HL-60/S4 treated with phorbol 12-myristate 13-acetate at 8.2 ng/mL for 4 days and 3 days (cell line): ENCODE results near the gene ROBO1.
"Not testable (repeated sequence)": the region's sequence is repeated elsewhere in the genome, so short reads cannot be mapped to it uniquely, and the experiment has no call there.

Experiments used
- in situ Hi-C: fragments of 300-500 bp; cut with MboI; formaldehyde crosslinking; loops from 2 replicates; pipeline ENCODE4 v1.15.0; 2022; ENCODE audit warnings: low sequenced_read_pairs

ROBO1 gene

DNA sequence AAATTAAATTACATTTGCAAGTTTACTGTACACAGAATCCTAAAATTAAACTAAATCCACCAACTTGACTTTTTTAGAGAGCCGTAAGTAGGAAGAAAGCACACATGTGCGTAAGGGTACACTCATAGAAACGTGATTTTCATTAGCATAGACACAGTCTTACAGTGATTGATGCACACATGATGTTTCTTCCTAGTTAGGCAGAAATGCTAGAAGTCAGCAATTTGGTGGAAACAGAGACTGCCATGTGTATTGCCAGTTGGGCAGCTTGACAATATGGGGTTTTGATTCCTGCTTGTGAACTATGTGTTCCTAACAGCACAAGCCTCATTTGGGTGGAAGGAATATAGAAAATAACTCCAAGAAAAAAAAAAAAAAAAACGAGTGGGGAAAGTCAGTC lies 878.5 kb downstream of the ROBO1 start:
- in situ Hi-C loops, result no loop called here

DNA sequence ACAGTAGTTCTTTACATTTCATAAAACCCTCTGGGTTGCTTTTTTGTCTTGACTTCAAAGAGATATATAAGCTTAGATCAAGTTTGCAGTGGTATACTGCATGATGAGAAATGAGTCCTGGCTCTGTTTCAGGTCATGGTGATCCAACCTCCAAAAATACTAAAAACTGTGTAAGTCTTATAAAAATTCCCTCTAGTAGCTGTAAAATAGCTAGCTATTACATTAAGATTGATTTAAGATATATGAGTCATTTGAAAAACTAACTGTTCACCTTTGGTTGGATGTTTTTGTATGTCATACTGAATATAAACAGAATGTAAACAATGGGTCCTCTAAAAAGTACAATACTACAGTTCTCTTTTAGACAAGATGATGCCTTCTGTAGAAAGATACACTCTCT lies 879.2 kb downstream of the ROBO1 start:
- in situ Hi-C loops, result no loop called here

DNA sequence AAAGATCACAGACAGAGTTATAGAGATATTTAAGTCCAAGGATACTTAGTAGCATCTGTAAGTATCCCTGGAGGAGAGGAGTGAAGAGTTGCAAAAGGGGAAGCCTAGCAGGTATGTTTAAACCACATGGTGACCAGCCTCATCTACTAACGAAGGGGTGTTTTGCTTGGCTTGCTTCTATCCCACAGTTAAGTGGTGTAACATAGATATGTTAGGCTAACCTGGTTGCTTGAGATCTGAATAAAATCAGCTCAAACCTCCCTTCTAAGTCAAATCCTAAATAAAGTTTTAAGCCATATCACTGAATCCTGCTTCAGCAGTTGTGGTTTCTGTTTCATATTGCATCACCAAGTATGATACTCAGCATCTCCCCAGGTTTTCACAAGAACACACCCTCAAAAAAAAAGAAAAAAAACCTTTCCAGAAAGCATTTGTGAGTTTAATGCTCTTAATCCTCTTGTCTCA lies 880.2 kb downstream of the ROBO1 start:
- in situ Hi-C loops, result no loop called here

DNA sequence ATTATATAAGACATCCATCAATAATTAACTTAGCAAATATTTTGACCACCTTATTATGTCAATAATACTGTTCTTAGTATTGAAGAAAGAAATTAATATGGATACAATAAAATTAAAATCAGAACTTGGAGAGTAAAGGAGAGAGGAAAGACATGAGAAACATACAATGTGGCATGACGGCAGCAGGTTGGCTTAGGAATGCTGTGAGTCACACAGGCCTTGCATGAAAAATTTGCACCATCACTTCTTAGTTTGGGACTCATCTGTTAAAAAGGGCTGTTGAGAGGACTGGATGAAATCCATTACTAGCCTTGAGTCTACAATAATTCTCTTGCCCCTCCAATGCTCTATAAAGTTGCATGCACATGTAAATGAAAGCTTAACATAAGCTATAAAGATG lies 880.8 kb downstream of the ROBO1 start:
- in situ Hi-C loops, result no loop called here

DNA sequence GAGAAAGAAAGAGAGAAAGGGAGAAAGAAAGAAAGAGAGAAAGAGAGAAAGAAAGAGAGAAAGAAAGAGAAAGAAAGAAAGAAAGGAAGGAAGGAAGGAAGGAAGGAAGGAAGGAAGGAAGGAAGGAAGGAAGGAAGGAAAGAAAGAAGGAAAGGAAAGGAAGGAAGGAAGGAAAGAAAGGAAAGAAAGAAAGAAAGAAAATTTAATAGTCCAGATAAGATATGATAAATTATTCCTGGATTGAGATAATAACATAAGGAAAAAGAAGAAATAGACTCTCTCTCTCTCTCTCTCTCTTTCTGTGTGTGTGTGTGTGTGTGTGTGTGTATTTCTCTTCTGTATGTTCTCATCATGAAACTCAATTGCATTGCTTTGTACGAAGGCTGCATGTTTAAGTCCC lies 883.2 kb downstream of the ROBO1 start:
- in situ Hi-C loops, result not testable (repeated sequence)

DNA sequence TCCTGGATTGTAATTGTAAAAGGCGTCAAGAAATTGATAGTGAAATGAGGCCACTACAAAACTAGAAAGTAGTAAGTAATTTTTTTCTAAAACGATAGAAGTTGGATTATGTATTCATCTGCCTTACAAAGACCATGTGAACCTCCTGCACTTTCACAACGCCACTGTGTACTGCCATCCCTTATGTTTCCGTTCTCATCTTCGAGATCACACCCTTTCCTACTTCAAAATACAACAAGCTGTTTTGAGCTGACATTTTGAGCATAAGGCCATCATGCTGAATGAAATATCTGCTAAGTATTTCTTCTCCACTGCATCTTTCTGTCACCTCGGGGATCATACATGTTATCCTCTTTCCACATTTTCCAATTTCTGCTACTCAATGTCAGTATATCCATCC lies 885.5 kb downstream of the ROBO1 start:
- in situ Hi-C loops, result no loop called here

DNA sequence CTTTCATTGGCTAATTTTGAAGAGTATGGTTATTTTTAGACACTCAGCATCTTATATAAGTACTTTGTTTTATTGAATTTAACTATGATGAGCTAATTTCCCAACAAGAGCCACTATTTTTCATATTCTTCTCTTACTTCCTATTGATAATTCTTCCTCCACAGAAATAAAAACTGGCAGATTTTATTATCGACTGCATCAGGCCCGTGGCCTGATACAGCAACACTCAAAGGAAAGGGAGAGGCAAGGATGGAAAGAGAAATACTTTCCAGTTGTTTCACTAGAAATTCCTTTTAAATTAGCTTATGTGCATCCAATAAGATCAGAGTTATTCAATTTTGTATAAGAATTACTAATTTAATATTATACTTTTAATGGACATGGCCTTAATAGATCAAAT lies 886.3 kb downstream of the ROBO1 start:
- in situ Hi-C loops, result no loop called here

DNA sequence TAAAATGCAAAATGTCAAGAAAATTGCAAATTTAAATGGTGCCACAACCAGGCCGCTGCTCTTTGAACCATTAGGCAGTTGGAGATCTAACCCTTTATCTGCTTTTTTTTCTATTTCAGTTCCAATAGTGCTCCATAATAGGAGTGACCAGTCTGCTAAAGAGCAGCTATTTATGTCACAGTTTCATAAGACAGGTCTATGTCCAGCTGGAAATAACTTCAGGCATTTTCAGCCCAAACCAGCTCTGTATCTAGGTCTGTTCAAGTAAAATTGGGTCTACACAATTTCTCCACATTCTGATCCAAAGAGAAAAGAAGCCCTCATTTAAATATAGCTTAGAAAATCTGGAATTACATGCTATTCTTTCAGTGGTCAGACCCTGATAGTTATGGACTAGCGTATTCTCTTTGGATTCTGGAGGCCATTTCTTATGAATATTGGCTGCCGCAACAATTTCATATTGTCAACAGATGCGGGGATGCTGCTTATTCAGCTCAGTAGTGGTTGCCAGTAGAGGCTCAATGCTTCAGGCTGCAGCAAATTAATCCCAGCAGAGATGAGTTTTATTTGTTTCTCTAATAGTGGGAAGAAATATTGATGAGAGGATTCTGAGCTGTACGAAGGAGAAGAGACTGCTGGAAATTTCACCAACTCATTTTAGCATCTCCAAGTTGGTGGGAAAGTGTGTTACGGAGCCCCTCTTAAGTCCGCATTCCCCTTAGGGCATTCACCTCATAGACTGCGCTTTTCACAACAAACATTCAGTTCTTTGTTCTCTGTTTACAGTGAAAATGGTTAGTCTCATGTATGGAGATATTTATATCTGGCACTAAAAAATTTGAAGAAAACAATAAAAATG lies 887.0 kb downstream of the ROBO1 start:
- in situ Hi-C loops, result no loop called here

DNA sequence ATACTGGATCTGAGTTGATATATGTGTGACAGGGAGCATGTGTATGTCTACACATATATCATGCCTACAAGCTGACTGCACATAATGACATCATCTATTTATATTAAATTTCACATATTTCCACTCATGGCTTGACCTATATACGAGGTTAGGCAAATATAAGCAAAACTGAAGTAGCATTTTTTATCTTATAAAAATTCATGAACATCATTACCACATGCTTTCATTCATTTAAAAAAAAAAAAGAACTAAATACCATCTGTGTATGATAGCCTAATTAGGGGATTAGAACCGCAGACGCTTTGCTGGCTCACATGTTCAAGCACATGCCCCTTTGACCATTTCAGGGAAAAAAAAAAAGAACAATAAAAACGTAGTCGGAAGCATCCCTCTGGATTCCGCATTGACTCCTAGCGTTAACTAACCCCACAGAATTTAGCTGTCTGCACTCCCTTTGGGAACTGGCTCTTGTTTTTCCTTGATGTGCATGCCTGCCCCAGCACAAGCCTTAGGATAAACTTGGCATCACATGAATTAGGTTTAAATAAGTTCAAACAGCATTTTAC lies 888.4 kb downstream of the ROBO1 start:
- in situ Hi-C loops, result no loop called here

DNA sequence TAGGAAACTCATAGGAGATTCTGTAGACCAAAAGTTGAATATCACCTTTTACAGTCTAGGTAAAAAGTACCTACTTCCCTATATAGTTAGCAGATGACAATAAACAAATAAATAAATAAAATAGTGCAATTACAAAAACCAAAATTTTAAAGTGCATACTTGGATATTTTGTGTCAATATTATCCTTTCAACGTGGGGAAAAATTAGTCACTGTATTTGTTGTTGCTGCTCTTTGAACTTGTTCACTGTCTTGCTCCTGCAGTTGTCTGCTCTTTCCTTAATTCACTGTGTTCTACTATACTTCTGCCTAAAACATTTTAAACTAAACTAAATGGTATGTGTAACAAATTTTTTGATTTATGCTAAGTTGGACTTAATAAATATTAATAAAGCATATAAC lies 889.0 kb downstream of the ROBO1 start:
- in situ Hi-C loops, result no loop called here

DNA sequence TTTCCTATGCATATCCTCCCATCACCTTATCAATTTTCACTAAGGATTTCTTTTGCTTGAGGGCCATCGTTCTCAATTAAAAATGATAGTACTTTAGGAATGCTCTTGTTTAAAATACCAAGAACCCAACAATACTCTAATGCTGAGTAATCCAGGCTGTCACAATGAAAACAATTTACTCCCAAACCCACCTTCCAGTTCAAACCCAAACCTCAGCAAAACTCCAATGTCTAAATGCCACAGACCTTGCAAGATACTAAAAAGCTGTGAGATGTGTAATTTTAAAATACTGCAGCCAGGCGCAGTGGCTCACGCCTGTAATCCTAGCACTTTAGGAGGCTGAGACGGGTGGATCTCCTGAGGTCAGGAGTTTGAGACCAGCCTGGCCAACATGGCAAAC lies 889.8 kb downstream of the ROBO1 start:
- in situ Hi-C loops, result no loop called here

DNA sequence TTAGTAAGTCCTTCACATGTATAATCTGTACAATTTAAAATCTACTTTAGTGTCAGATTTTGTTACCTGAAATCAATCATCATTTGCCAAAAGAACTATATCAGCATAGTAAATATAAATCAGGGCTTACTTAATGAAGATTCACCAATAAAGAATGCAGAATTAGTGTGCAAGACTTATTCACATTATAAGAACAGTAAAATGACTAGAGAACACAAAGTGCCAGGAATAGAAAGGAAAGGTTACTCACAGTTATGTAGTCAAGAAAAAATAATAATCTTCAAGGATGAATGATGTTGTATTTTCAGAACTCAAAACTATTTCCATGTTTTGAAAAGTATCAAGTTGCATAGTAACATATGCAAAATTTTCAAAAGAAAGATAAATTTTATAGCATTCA lies 891.9 kb downstream of the ROBO1 start:
- in situ Hi-C loops, result no loop called here

DNA sequence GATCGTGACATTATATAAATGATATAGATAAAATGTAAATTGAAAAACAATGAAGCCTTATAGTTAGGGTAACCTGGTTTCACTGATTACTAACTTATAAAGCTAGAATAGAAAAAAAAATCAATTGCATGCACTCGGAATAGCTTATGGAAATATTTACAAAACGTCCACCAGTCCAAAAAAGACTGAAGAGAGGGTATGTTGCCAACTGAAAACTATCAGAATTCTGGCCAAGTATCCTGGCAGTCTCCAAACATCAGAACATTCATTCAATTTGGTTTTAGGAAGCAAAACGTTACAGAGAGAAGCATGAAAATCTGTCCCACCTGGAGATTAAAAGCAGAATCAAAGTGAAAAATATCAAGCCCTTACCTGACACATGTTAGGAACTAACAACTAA lies 892.4 kb downstream of the ROBO1 start:
- in situ Hi-C loops, result no loop called here

DNA sequence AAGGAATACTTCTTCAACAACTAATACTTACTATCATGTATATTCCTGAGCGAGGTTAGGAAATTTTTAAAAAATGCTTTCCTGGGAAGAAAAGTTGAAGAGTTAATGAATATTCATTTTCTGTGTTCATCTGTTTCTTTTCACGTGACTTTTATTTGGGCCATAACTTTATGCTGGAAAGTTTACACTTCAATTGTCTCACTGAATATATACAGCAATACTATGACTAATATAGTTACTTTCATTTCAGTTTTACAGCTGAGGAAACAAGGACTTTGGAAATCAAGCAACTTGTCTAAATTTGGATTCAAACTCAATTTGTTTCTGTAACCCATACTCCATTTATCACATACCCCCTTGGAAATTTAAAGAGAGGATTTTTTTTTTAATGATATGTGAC lies 894.2 kb downstream of the ROBO1 start:
- in situ Hi-C loops, result no loop called here

DNA sequence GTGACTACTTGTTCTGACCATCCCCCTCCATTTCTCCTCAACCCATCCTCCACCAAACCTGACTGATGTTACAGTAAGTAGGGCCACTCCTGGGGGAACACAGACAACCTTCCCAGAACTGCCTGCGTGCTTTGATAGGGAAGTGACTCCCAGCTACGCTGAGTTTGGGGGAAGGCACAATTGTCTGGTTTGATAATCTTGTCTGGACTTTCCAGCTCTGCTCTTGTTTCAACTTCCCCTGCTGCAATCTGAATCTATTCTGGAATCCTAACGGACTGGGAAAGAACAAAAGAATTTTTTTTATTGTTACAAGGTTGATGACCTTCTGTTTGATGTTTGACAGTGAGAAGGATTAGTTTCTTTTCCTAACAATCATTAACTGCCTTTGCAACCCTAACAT lies 895.6 kb downstream of the ROBO1 start:
- in situ Hi-C loops, result no loop called here

DNA sequence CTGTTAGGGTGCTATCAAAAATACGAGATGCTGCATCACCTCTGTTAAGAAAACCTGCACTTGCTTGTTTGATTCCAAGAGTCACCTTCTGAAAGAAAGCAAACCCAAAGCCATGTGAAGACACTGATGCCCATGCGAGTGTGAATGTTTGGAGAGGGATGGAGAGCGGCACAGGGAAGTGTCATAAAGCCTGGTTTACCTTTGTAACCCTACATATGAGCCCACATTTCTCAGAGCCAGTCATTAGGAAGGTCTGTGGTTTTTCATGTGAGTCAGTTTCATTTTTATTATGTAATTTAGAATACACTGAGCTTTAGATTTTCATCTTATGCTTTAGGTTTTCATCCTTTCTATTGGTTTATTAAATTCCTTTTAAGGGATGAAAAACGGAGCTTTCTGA lies 896.8 kb downstream of the ROBO1 start:
- in situ Hi-C loops, result no loop called here

DNA sequence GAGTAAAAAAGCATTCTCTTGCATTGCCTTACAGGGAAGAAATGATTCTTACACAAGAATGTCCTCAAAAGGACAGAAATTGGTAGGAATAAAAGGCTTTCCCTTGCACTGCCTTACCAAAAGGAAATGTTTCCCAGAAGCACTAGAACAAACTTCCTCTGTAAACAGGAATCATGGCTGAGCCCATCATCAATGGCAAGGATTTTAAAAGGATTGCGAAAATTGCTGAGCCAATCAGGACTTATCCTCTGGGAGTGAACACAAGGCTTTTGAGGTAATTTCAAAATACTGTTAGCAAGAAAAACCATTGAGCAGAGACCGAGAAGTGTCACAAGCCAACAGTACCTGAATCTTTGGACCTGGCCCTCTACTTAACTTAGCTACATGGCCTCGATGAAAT lies 897.3 kb downstream of the ROBO1 start:
- in situ Hi-C loops, result no loop called here

DNA sequence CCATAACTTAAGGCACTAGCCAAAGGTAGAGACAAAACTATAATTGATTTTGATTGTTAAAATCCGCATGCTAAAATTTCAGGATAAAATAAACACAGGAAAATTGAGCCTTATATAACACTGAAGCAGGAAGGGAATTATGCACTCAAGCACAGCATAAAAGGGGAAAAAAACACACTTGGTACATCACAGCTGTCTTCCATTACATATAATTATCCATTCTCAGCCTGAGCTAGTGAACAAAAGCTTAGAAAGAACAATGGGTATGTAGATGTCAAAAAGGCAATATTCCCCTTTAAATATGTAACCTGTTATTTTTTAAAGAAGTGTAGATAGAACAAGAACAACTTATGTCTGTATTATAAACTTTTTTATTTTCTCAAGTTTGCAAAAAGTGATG lies 899.2 kb downstream of the ROBO1 start:
- in situ Hi-C loops, result no loop called here

DNA sequence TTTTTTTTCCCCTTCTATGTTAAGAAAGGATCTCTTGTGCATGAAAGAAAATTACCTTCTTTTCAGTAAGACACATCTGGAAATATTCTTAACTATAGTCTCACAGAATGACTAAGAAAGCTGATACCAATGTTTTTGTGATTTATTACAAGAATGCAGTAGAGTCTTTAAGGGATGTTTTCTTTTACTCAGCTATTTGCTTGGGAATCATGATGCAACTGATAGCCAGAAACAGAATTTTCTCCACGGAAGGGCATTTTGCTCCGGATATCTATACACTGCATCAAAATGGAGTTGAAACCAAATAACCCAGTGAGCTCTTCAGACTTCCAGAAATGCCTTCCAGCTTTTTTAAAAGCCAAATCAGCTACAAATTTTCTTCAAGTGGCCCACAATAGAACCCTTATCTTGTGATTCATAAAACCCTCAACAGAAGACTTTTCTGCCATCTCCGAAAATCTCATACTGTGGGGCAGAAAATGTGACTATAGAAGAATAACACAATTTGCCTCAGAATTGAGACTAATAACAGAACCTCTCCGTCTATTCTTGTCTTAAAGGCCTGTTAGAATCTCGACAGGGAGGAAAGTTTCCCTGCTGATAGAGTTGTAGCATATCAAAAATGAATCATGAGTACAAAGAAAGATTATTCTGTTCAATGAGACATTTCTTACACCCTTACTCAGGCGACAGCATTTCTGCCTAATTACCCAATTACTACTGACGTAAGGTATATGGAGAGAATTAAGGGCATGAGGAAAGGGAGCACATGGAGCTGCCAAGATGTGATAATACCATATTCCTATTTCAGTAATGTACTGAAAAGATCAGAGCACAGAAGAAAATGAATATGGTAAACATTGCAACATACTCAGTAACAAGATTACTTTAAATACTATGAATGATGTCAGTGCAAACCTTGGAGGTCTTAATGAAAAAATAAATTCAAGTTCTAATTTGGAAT lies 900.1 kb downstream of the ROBO1 start:
- in situ Hi-C loops, result no loop called here

DNA sequence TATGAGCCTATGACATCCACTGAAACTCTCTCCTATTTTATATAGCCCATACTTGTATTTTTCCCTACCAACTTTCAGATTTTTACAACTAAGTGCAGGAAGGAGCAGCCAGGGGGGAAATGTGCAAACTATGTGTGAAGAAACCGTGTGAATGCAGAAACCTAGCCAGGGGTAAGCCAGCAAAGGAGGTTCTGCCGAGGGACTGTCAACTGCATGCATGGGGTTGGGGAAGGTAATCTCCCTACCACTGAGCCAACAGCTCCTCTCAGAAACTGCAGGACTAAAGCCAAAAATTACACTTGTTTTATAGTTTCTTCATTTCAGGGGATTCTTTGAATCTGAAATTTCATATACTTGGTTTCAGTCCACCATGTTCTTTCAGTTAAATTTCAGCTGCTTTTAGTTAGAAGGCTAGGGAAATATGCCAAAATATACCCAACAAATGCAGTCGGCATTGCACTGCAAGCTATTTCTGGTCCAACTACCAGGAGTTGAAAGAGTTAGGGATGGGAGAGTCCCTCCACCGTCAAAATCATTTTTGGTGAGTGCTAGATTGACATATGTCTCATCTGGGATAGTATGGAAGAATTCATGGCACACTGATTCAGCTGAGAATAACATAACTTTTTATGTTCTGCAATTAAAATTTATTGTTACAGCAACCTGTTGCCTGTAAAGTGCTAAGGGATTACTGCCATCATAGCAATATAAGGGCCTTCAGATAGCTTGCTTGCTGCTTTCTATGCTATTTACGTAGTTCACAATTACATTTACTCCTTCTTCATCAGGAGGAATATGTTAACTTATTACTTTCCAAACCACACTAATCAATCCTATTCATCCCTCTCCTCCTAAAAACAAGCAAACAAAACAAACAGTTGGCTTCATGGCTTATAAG lies 904.2 kb downstream of the ROBO1 start:
- in situ Hi-C loops, result no loop called here

DNA sequence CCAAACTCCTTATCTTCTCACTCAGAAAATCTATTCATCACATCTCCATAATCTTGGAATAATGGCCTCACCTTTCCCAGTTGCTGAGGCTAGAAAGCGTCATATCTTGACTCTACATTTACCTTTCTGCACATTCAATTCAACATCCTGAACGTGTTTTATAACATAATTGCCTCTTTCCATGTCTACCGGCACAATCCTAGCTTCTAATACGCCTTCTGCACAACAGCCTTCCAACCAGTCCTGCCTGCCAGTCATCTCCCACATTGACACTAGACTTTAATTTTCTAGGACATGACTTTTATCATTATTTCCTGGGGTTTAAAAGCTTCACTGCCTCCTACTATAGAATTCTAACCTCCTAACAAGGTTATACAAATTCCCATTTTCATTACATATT lies 906.6 kb downstream of the ROBO1 start:
- in situ Hi-C loops, result no loop called here
